Stomach (tissue), 4 donors: ENCODE results near the gene MACROH2A1.

Source experiments
- CTCF ChIP-seq, 7 experiments: fragments of 450-650 bp in 4 of 7; fragments of 200-600 bp in 3 of 7; sonication (generic) in 3 of 7; IDR thresholded peaks; one replicate each; pipeline ENCODE4 v1.5.1; 2016 to 2019; ENCODE audit warnings: antibody characterized with exemption in 7 of 7, control low read depth in 2 of 7, mild to moderate bottlenecking in 1 of 7
- EP300 ChIP-seq: sonication (generic); formaldehyde crosslinking; IDR thresholded peaks from one replicate; pipeline ENCODE4 v1.6.1; 2017; ENCODE audit warnings: antibody characterized with exemption
- POLR2A ChIP-seq, 4 donors: fragments of 450-650 bp; IDR thresholded peaks; one replicate each; pipeline ENCODE4 v1.6.1; 2016; ENCODE audit warnings: antibody characterized with exemption in 4 of 4, control low read depth in 2 of 4, mild to moderate bottlenecking in 1 of 4, moderate library complexity in 1 of 4
- POLR2AphosphoS5 ChIP-seq, 3 donors: sonication (generic); formaldehyde crosslinking; IDR thresholded peaks; one replicate each; pipeline ENCODE4 v1.6.1; 2016; ENCODE audit warnings: antibody characterized with exemption in 3 of 3

- TF ChIP-seq CTCF (IDR thresholded peaks at IDR 0.05) (no peak), POLR2AphosphoS5 (IDR thresholded peaks at IDR 0.05) (no peak), POLR2A (IDR thresholded peaks at IDR 0.05) (no peak), EP300 (no peak)
Observed at GRCh38 chr5:135339623-135340022, 59.4 kb downstream of the MACROH2A1 start.
